ENCODE results near the gene NAPA.

DNA sequence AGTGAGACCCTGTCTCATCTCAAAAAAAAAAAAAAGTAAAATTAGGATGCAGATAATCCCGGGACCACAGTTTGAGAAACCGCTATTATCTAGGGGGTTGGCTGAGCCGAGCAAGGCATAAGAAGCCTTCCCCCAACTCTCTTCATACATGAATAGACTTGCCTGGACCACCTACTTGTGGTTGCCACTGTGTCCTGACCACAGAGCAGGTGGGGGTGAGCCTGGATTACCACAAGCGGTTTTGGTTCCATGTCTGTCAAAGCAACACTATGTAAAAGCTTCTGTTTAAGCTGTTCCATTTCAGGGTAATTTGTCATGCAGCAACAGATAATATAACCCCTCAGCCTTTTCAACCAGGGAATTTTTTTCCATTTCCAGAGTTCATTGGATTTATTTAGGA, 3.3 kb upstream of the NAPA start:
- TF ChIP-seq, protein P1, sequence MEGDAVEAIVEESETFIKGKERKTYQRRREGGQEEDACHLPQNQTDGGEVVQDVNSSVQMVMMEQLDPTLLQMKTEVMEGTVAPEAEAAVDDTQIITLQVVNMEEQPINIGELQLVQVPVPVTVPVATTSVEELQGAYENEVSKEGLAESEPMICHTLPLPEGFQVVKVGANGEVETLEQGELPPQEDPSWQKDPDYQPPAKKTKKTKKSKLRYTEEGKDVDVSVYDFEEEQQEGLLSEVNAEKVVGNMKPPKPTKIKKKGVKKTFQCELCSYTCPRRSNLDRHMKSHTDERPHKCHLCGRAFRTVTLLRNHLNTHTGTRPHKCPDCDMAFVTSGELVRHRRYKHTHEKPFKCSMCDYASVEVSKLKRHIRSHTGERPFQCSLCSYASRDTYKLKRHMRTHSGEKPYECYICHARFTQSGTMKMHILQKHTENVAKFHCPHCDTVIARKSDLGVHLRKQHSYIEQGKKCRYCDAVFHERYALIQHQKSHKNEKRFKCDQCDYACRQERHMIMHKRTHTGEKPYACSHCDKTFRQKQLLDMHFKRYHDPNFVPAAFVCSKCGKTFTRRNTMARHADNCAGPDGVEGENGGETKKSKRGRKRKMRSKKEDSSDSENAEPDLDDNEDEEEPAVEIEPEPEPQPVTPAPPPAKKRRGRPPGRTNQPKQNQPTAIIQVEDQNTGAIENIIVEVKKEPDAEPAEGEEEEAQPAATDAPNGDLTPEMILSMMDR (IDR thresholded peaks at IDR 0.05; ENCODE audit: insufficient read depth, low read depth, low read length): no peak
- TF ChIP-seq EZH2 (IDR thresholded peaks at IDR 0.05; ENCODE audit: insufficient read depth, low read length): no peak
